ENCODE data around the gene ZNF212. TPM values are rescaled to one million over a fixed set of nuclear protein-coding genes. Genes with fewer than 3 reads are reported as not detected.

Gene ZNF212
- polyA plus RNA-seq (2012; rRNA removed) = 9.3 and 11.5 TPM in 2 replicates
- polyA plus RNA-seq (2012; cell fraction: cytosol; rRNA removed) = 5.7 and 7.0 TPM in 2 replicates
- polyA plus RNA-seq (2012; cell fraction: nucleus; rRNA removed) = 41.8 and 45.0 TPM in 2 replicates

DNA sequence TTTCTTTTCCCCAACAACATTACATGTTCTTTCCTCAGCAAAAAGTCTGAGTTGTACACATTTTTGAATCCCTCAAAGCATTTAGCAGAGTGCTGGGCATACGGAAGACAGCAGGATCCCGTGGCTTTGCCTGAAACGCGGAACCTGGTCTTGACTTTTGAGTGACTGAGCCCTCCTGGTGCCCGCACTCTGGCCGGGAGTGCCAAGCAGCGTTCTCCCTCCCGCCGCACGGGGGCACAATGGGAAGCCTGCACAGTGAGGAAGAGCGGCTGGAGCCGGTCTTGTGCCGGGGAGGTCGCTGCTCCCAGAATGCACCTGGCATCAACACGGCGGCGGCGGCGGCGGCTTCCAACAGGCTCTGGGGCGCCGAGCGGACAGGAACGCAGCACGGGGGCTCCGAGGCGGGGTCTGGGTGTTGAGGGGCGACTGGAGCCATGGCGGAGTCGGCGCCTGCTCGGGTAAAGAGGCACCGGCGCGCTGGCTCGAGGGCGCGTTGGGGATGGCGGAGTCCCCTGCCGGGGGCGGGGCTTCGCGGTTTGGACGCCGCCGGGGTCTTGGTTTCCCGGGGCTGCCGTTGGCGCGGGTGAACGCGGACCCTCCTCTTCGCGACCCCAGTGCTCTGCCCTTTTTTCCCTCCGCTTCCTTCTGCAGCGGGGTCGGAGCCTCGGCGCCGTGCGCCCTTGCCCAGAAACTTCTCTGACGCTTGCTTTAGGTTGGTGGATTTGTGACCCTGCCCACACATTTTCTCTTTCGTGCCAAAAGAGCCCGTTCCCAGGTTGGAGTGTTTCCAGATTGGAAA, at the start of gene ZNF212:
ZNF212 (plus strand) TSS at position 307 of the 799 bp plus-strand sequence; CDS start at position 435, 128 bp downstream.
- Histone ChIP-seq H3K9me3 (peaks cover 14% of the 10 kb centered on the region; the same call in 1 of the 2 replicates), H3K4me3 (ENCODE audit: low read depth in 2 of 2, low read length in 1 of 2) (peak within 1 kb of the TSS; percentile 82 to 96), H3F3A (replicated peaks; ENCODE audit: insufficient read depth) (peaks cover 18% of the 10 kb centered on the region), H3K9me2 (no peaks in the 10 kb centered on the region), H3K27me3 (ENCODE audit: insufficient read depth) (no peaks in the 10 kb centered on the region), H3K79me2 (ENCODE audit: insufficient read depth) (peaks cover 49% of the 10 kb centered on the region), H3K4me2 (peak within 1 kb of the TSS; percentile 95), H4K20me1 (ENCODE audit: insufficient read depth) (no peaks in the 10 kb centered on the region), H3K36me3 (replicated peaks in 1 of 2; ENCODE audit: control insufficient read depth in 1 of 2, insufficient read depth in 2 of 2, low read length in 1 of 2) (peaks cover 0 to 25% of the 10 kb centered on the region in 2 experiments), H2AFZ (ENCODE audit: low read depth) (peak within 1 kb of the TSS; percentile 70), H3K4me1 (ENCODE audit: control insufficient read depth in 1 of 2, insufficient read depth in 2 of 2, low read depth in 1 of 2, low read length in 1 of 2) (peaks cover 1 to 13% of the 10 kb centered on the region in 2 experiments; a peak in 3 of 4 replicates), H3K9ac (peak within 1 kb of the TSS; percentile 91), H3K27ac (ENCODE audit: low read depth in 2 of 2, low read length in 1 of 2) (peak within 1 kb of the TSS; percentile 50 to 72; a peak in 3 of 4 replicates)
- 0% methylated on average over 27 of the region's 64 CpGs for WGBS (ENCODE audit: low lambda C conversion rate)
- CTCF ChIA-PET = interaction anchor here (1.1 to 3.4 kb wide), 3 partner anchors 22 to 182 kb away, joined by 3 to 25 read pairs (median 6); partner anchors contain the start of genes ZNF282 and ZNF783
- POLR2A ChIA-PET = no interaction called here
- peak; percentile 100 for DNase-seq
- peak; percentile 87 for TF ChIP-seq TAF1 (IDR thresholded peaks at IDR 0.05; ENCODE audit: borderline replicate concordance, low read depth, low read length)
- peak; percentile 91 for TF ChIP-seq CHD2 (IDR thresholded peaks at IDR 0.05; ENCODE audit: low read length, partially characterized antibody)
- TF ChIP-seq, protein P1, sequence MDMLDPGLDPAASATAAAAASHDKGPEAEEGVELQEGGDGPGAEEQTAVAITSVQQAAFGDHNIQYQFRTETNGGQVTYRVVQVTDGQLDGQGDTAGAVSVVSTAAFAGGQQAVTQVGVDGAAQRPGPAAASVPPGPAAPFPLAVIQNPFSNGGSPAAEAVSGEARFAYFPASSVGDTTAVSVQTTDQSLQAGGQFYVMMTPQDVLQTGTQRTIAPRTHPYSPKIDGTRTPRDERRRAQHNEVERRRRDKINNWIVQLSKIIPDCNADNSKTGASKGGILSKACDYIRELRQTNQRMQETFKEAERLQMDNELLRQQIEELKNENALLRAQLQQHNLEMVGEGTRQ (IDR thresholded peaks at IDR 0.05; ENCODE audit: borderline replicate concordance, low read depth, low read length) = no peak
- peak in 1 of 2 experiments; percentile 78; a peak in 1 of 4 replicates for TF ChIP-seq EP300 (IDR thresholded peaks at IDR 0.05; ENCODE audit: borderline replicate concordance in 1 of 2, low read depth in 1 of 2, low read length in 1 of 2)
- TF ChIP-seq RAD21 (IDR thresholded peaks at IDR 0.05; ENCODE audit: low read length) = peak; percentile 51
- TF ChIP-seq TCF12 (IDR thresholded peaks at IDR 0.05) = peak; percentile 55; the same call in 1 of the 2 replicates
- TF ChIP-seq, protein P2, sequence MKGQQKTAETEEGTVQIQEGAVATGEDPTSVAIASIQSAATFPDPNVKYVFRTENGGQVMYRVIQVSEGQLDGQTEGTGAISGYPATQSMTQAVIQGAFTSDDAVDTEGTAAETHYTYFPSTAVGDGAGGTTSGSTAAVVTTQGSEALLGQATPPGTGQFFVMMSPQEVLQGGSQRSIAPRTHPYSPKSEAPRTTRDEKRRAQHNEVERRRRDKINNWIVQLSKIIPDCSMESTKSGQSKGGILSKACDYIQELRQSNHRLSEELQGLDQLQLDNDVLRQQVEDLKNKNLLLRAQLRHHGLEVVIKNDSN (IDR thresholded peaks at IDR 0.05; ENCODE audit: borderline replicate concordance, low read depth) = peak; percentile 29; the same call in 1 of the 2 replicates
- TF ChIP-seq, protein P3, sequence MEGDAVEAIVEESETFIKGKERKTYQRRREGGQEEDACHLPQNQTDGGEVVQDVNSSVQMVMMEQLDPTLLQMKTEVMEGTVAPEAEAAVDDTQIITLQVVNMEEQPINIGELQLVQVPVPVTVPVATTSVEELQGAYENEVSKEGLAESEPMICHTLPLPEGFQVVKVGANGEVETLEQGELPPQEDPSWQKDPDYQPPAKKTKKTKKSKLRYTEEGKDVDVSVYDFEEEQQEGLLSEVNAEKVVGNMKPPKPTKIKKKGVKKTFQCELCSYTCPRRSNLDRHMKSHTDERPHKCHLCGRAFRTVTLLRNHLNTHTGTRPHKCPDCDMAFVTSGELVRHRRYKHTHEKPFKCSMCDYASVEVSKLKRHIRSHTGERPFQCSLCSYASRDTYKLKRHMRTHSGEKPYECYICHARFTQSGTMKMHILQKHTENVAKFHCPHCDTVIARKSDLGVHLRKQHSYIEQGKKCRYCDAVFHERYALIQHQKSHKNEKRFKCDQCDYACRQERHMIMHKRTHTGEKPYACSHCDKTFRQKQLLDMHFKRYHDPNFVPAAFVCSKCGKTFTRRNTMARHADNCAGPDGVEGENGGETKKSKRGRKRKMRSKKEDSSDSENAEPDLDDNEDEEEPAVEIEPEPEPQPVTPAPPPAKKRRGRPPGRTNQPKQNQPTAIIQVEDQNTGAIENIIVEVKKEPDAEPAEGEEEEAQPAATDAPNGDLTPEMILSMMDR (IDR thresholded peaks at IDR 0.05) = peak; percentile 92
- peak; percentile 72; the same call in 1 of the 2 replicates for TF ChIP-seq MXI1 (IDR thresholded peaks at IDR 0.05; ENCODE audit: low read depth, low read length)
- no peak for TF ChIP-seq MEF2A (IDR thresholded peaks at IDR 0.05; ENCODE audit: borderline replicate concordance, low read depth)
- TF ChIP-seq, protein P4, sequence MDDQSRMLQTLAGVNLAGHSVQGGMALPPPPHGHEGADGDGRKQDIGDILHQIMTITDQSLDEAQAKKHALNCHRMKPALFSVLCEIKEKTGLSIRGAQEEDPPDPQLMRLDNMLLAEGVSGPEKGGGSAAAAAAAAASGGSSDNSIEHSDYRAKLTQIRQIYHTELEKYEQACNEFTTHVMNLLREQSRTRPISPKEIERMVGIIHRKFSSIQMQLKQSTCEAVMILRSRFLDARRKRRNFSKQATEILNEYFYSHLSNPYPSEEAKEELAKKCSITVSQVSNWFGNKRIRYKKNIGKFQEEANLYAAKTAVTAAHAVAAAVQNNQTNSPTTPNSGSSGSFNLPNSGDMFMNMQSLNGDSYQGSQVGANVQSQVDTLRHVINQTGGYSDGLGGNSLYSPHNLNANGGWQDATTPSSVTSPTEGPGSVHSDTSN (IDR thresholded peaks at IDR 0.05) = peak; percentile 45; the same call in 1 of the 2 replicates
- TF ChIP-seq POLR2AphosphoS5 (IDR thresholded peaks at IDR 0.05; ENCODE audit: low read depth, low read length) = peak; percentile 69
- 0 out of 2 replicates have a peak, but pooled peaks have one; percentile 17 for TF ChIP-seq NRF1 (IDR thresholded peaks at IDR 0.05; ENCODE audit: low read depth, low read length)
- peak; percentile 67; the same call in 1 of the 2 replicates for TF ChIP-seq ELF1 (IDR thresholded peaks at IDR 0.05)
- no peak for TF ChIP-seq TEAD4 (IDR thresholded peaks at IDR 0.05; ENCODE audit: borderline replicate concordance, insufficient read depth)
- peak; percentile 80; the same call in 1 of the 2 replicates for TF ChIP-seq SIN3A (IDR thresholded peaks at IDR 0.05; ENCODE audit: borderline replicate concordance, low read depth, low read length)
- TF ChIP-seq, protein P5, sequence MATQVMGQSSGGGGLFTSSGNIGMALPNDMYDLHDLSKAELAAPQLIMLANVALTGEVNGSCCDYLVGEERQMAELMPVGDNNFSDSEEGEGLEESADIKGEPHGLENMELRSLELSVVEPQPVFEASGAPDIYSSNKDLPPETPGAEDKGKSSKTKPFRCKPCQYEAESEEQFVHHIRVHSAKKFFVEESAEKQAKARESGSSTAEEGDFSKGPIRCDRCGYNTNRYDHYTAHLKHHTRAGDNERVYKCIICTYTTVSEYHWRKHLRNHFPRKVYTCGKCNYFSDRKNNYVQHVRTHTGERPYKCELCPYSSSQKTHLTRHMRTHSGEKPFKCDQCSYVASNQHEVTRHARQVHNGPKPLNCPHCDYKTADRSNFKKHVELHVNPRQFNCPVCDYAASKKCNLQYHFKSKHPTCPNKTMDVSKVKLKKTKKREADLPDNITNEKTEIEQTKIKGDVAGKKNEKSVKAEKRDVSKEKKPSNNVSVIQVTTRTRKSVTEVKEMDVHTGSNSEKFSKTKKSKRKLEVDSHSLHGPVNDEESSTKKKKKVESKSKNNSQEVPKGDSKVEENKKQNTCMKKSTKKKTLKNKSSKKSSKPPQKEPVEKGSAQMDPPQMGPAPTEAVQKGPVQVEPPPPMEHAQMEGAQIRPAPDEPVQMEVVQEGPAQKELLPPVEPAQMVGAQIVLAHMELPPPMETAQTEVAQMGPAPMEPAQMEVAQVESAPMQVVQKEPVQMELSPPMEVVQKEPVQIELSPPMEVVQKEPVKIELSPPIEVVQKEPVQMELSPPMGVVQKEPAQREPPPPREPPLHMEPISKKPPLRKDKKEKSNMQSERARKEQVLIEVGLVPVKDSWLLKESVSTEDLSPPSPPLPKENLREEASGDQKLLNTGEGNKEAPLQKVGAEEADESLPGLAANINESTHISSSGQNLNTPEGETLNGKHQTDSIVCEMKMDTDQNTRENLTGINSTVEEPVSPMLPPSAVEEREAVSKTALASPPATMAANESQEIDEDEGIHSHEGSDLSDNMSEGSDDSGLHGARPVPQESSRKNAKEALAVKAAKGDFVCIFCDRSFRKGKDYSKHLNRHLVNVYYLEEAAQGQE (IDR thresholded peaks at IDR 0.05; ENCODE audit: low read depth, low read length) = peak; percentile 59; the same call in 1 of the 2 replicates
- TF ChIP-seq, protein P6, sequence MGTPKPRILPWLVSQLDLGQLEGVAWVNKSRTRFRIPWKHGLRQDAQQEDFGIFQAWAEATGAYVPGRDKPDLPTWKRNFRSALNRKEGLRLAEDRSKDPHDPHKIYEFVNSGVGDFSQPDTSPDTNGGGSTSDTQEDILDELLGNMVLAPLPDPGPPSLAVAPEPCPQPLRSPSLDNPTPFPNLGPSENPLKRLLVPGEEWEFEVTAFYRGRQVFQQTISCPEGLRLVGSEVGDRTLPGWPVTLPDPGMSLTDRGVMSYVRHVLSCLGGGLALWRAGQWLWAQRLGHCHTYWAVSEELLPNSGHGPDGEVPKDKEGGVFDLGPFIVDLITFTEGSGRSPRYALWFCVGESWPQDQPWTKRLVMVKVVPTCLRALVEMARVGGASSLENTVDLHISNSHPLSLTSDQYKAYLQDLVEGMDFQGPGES (IDR thresholded peaks at IDR 0.05; ENCODE audit: low read depth, low read length) = no peak
- TF ChIP-seq YY1 (IDR thresholded peaks at IDR 0.05; ENCODE audit: low read depth) = peak; percentile 87
- peak; percentile 58 for TF ChIP-seq SMC3 (IDR thresholded peaks at IDR 0.05; ENCODE audit: low read depth, low read length)
- no peak for TF ChIP-seq RFX5 (IDR thresholded peaks at IDR 0.05; ENCODE audit: low read length)

Data from SK-N-SH (cell line).